ENCODE results near the gene RAB15.

The RAB15 gene

GRCh38 chr14:64899958-64900357 is 72.2 kb downstream of the RAB15 start:
- no peak for DNase-seq
